Esophagus squamous epithelium (tissue), 4 donors: Measurements from ENCODE around the gene CCM2.

Experiments used
- POLR2A ChIP-seq, 4 donors: fragments of 450-650 bp; IDR thresholded peaks; one replicate each; pipeline ENCODE4 v1.6.1; 2017; ENCODE audit warnings: antibody characterized with exemption in 4 of 4, mild to moderate bottlenecking in 4 of 4, moderate library complexity in 3 of 4
- TF ChIP-seq, protein P1 (sequence below), 6 experiments: fragments of 450-650 bp in 4 of 6; fragments of 200-600 bp in 2 of 6; sonication (generic) in 2 of 6; IDR thresholded peaks; one replicate each; pipeline ENCODE4 v1.5.1; 2016 to 2019; ENCODE audit warnings: antibody characterized with exemption in 6 of 6, mild to moderate bottlenecking in 4 of 6, moderate library complexity in 4 of 6

- no peak for TF ChIP-seq POLR2A (IDR thresholded peaks at IDR 0.05)
- TF ChIP-seq, protein P1, sequence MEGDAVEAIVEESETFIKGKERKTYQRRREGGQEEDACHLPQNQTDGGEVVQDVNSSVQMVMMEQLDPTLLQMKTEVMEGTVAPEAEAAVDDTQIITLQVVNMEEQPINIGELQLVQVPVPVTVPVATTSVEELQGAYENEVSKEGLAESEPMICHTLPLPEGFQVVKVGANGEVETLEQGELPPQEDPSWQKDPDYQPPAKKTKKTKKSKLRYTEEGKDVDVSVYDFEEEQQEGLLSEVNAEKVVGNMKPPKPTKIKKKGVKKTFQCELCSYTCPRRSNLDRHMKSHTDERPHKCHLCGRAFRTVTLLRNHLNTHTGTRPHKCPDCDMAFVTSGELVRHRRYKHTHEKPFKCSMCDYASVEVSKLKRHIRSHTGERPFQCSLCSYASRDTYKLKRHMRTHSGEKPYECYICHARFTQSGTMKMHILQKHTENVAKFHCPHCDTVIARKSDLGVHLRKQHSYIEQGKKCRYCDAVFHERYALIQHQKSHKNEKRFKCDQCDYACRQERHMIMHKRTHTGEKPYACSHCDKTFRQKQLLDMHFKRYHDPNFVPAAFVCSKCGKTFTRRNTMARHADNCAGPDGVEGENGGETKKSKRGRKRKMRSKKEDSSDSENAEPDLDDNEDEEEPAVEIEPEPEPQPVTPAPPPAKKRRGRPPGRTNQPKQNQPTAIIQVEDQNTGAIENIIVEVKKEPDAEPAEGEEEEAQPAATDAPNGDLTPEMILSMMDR (IDR thresholded peaks at IDR 0.05): no peak
These were observed 101.7 kb downstream of the CCM2 start for GRCh38 chr7:45101748-45102147.
